ENCODE results near the gene NEB. TPM values are rescaled to one million over a fixed set of nuclear protein-coding genes. Genes with fewer than 3 reads are reported as not detected.

The NEB gene
- total and polyA plus RNA-seq, 2 of the 13 experiments (the other 11 are each of a cell fraction or from before 2014, with no cell fraction given) = 0.21 to 0.24 TPM

DNA sequence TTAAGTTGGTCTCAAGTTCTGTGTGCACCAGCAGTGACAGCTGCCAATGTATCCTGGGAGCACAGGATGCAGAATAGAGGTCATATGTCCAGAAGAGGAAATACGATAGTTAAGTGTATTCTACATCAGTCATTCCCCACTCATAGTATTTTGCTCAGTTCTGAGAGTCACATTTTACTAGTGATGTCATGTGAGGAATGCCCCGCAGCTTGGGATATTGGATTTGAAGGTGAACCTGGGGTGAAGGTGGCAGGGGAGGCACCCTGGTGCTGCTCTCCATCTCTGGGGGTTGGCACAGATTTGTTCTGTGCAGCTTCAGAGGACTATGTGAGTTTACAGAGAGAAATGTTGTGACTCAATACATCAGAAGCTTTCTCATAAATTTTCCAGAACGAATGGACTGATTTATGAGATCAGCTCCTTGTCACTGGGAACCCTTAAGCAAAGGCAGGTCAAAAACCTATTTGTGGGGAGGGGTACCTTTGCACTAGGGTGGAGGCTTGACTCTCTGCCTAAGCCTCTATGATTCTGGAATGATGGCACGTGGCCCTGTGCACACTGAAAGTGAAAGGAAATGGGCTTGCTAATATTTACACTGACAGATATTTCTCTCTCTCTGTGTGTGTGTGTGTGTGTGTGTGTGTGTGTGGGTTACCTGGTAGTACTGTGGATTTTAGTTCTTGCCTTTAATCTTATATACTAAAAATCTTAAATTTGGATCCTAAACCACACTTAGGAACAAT lies 95.9 kb downstream of the NEB start (continued):
- TF ChIP-seq, protein P1, sequence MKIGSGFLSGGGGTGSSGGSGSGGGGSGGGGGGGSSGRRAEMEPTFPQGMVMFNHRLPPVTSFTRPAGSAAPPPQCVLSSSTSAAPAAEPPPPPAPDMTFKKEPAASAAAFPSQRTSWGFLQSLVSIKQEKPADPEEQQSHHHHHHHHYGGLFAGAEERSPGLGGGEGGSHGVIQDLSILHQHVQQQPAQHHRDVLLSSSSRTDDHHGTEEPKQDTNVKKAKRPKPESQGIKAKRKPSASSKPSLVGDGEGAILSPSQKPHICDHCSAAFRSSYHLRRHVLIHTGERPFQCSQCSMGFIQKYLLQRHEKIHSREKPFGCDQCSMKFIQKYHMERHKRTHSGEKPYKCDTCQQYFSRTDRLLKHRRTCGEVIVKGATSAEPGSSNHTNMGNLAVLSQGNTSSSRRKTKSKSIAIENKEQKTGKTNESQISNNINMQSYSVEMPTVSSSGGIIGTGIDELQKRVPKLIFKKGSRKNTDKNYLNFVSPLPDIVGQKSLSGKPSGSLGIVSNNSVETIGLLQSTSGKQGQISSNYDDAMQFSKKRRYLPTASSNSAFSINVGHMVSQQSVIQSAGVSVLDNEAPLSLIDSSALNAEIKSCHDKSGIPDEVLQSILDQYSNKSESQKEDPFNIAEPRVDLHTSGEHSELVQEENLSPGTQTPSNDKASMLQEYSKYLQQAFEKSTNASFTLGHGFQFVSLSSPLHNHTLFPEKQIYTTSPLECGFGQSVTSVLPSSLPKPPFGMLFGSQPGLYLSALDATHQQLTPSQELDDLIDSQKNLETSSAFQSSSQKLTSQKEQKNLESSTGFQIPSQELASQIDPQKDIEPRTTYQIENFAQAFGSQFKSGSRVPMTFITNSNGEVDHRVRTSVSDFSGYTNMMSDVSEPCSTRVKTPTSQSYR (CRISPR knock-in tag; IDR thresholded peaks at IDR 0.05; ENCODE audit: borderline replicate concordance) = no peak
- TF ChIP-seq, protein P2, sequence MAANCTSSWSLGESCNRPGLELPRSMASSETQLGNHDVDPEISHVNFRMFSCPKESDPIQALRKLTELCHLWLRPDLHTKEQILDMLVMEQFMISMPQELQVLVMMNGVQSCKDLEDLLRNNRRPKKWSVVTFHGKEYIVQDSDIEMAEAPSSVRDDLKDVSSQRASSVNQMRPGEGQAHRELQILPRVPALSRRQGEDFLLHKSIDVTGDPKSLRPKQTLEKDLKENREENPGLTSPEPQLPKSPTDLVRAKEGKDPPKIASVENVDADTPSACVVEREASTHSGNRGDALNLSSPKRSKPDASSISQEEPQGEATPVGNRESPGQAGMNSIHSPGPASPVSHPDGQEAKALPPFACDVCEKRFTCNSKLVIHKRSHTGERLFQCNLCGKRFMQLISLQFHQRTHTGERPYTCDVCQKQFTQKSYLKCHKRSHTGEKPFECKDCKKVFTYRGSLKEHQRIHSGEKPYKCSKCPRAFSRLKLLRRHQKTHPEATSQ (CRISPR knock-in tag; IDR thresholded peaks at IDR 0.05; ENCODE audit: borderline replicate concordance) = no peak
- no peak for TF ChIP-seq ZNF749 (CRISPR knock-in tag; IDR thresholded peaks at IDR 0.05; ENCODE audit: borderline replicate concordance)
- TF ChIP-seq, protein P3, sequence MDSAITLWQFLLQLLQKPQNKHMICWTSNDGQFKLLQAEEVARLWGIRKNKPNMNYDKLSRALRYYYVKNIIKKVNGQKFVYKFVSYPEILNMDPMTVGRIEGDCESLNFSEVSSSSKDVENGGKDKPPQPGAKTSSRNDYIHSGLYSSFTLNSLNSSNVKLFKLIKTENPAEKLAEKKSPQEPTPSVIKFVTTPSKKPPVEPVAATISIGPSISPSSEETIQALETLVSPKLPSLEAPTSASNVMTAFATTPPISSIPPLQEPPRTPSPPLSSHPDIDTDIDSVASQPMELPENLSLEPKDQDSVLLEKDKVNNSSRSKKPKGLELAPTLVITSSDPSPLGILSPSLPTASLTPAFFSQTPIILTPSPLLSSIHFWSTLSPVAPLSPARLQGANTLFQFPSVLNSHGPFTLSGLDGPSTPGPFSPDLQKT (CRISPR knock-in tag; IDR thresholded peaks at IDR 0.05; ENCODE audit: borderline replicate concordance) = no peak
- TF ChIP-seq PITX1 (CRISPR knock-in tag; IDR thresholded peaks at IDR 0.05) = peak; percentile 76
- TF ChIP-seq SP140L (CRISPR knock-in tag; IDR thresholded peaks at IDR 0.05; ENCODE audit: borderline replicate concordance) = no peak
- TF ChIP-seq ZNF83 (CRISPR knock-in tag; IDR thresholded peaks at IDR 0.05; ENCODE audit: borderline replicate concordance) = no peak
- TF ChIP-seq, protein P4, sequence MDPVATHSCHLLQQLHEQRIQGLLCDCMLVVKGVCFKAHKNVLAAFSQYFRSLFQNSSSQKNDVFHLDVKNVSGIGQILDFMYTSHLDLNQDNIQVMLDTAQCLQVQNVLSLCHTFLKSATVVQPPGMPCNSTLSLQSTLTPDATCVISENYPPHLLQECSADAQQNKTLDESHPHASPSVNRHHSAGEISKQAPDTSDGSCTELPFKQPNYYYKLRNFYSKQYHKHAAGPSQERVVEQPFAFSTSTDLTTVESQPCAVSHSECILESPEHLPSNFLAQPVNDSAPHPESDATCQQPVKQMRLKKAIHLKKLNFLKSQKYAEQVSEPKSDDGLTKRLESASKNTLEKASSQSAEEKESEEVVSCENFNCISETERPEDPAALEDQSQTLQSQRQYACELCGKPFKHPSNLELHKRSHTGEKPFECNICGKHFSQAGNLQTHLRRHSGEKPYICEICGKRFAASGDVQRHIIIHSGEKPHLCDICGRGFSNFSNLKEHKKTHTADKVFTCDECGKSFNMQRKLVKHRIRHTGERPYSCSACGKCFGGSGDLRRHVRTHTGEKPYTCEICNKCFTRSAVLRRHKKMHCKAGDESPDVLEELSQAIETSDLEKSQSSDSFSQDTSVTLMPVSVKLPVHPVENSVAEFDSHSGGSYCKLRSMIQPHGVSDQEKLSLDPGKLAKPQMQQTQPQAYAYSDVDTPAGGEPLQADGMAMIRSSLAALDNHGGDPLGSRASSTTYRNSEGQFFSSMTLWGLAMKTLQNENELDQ (CRISPR knock-in tag; IDR thresholded peaks at IDR 0.05; ENCODE audit: borderline replicate concordance) = no peak
- no peak for TF ChIP-seq HOXA5 (CRISPR knock-in tag; IDR thresholded peaks at IDR 0.05)
- TF ChIP-seq, protein P5, sequence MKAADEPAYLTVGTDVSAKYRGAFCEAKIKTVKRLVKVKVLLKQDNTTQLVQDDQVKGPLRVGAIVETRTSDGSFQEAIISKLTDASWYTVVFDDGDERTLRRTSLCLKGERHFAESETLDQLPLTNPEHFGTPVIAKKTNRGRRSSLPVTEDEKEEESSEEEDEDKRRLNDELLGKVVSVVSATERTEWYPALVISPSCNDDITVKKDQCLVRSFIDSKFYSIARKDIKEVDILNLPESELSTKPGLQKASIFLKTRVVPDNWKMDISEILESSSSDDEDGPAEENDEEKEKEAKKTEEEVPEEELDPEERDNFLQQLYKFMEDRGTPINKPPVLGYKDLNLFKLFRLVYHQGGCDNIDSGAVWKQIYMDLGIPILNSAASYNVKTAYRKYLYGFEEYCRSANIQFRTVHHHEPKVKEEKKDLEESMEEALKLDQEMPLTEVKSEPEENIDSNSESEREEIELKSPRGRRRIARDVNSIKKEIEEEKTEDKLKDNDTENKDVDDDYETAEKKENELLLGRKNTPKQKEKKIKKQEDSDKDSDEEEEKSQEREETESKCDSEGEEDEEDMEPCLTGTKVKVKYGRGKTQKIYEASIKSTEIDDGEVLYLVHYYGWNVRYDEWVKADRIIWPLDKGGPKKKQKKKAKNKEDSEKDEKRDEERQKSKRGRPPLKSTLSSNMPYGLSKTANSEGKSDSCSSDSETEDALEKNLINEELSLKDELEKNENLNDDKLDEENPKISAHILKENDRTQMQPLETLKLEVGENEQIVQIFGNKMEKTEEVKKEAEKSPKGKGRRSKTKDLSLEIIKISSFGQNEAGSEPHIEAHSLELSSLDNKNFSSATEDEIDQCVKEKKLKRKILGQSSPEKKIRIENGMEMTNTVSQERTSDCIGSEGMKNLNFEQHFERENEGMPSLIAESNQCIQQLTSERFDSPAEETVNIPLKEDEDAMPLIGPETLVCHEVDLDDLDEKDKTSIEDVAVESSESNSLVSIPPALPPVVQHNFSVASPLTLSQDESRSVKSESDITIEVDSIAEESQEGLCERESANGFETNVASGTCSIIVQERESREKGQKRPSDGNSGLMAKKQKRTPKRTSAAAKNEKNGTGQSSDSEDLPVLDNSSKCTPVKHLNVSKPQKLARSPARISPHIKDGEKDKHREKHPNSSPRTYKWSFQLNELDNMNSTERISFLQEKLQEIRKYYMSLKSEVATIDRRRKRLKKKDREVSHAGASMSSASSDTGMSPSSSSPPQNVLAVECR (CRISPR knock-in tag; IDR thresholded peaks at IDR 0.05; ENCODE audit: borderline replicate concordance) = peak; percentile 61; the same call in 1 of the 2 replicates
- no peak for TF ChIP-seq HOXD1 (CRISPR knock-in tag; IDR thresholded peaks at IDR 0.05)
- no peak for TF ChIP-seq HDAC6 (IDR thresholded peaks at IDR 0.05; ENCODE audit: low read depth, low read length)
- no peak for TF ChIP-seq TBP (CRISPR knock-in tag; IDR thresholded peaks at IDR 0.05)
- no peak for TF ChIP-seq ZNF441 (CRISPR knock-in tag; IDR thresholded peaks at IDR 0.05; ENCODE audit: borderline replicate concordance)
- 0 out of 2 replicates have a peak, but pooled peaks have one; percentile 28 for TF ChIP-seq ERF (CRISPR knock-in tag; IDR thresholded peaks at IDR 0.05)
- TF ChIP-seq NFIB (CRISPR knock-in tag; IDR thresholded peaks at IDR 0.05; ENCODE audit: borderline replicate concordance) = no peak
